Endodermal cell (in vitro differentiated cells): Measurements from ENCODE around the gene CDH15. TPM values are rescaled to one million over a fixed set of nuclear protein-coding genes. Genes with fewer than 3 reads are reported as not detected.

Experiments
- DNase-seq: peaks from one replicate; pipeline ENCODE4 v3.0.0-alpha.2; 2017
- H3K27ac ChIP-seq: 2 replicates; pipeline ENCODE4 v1.5.1; 2013; ENCODE audit warnings: mild to moderate bottlenecking, low read depth, low read length, moderate library complexity
- H3K27me3 ChIP-seq: 2 replicates; pipeline ENCODE4 v1.6.1; 2013; ENCODE audit warnings: mild to moderate bottlenecking, low read length, moderate library complexity; ENCODE audit not compliant: insufficient read depth, control insufficient read depth, poor library complexity, severe bottlenecking
- H3K36me3 ChIP-seq: 2 replicates; pipeline ENCODE4 v1.7.0; 2013; ENCODE audit warnings: mild to moderate bottlenecking, low read length, moderate library complexity; ENCODE audit not compliant: control insufficient read depth, insufficient read depth
- H3K4me1 ChIP-seq: one replicate; pipeline ENCODE4 v1.7.0; 2013; ENCODE audit warnings: low read length; ENCODE audit not compliant: control insufficient read depth, insufficient read depth
- H3K4me3 ChIP-seq: 2 replicates; pipeline ENCODE4 v1.5.1; 2013; ENCODE audit warnings: mild to moderate bottlenecking, low read length, moderate library complexity
- H3K9ac ChIP-seq: 2 replicates; pipeline ENCODE4 v1.6.1; 2013; ENCODE audit warnings: mild to moderate bottlenecking, low read length, moderate library complexity; ENCODE audit not compliant: poor library complexity, severe bottlenecking; ENCODE audit errors: extremely low read depth
- H3K9me3 ChIP-seq: 2 replicates; pipeline ENCODE4 v1.6.1; 2013; ENCODE audit warnings: mild to moderate bottlenecking, low read length, moderate library complexity; ENCODE audit not compliant: control insufficient read depth
- H3K27ac Mint-ChIP-seq: 2 replicates; pipeline ENCODE4 v1.8.0; 2020; ENCODE audit warnings: mixed read lengths
- H3K27me3 Mint-ChIP-seq: 2 replicates; pipeline ENCODE4 v1.8.0; 2021; ENCODE audit warnings: mild to moderate bottlenecking, mixed read lengths; ENCODE audit not compliant: insufficient read depth
- H3K36me3 Mint-ChIP-seq: 2 replicates; pipeline ENCODE4 v1.8.0; 2020; ENCODE audit warnings: low read depth, mixed read lengths
- H3K4me1 Mint-ChIP-seq: 2 replicates; pipeline ENCODE4 v1.8.0; 2020; ENCODE audit warnings: mixed read lengths
- H3K4me3 Mint-ChIP-seq: 2 replicates; pipeline ENCODE4 v1.8.0; 2020; ENCODE audit warnings: mild to moderate bottlenecking, moderate library complexity, mixed read lengths
- H3K9me3 Mint-ChIP-seq: 2 replicates; pipeline ENCODE4 v1.8.0; 2020; ENCODE audit warnings: mild to moderate bottlenecking, mixed read lengths
- WGBS, 2 experiments: methylation state at CpG; one replicate each; pipeline versions ENCODE4 v1.1.5 to v1.1.7; 2013; ENCODE audit warnings: missing lambda C conversion rate in 2 of 2, mixed read lengths in 1 of 2; ENCODE audit not compliant: insufficient coverage in 1 of 2, insufficient read length in 1 of 2; 5-methylcytosine and 5-hydroxymethylcytosine counted together
- total RNA-seq, 2 donors: library from RNA; stranded (reverse); fragmentation: NEBNext Ultra II Directional in 1 of 2; extraction: Animal tissue kit (Norgen Biotek cat#: 25700) in 1 of 2; gene quantifications; 2 replicates in 1 of 2; 3 replicates in 1 of 2; pipeline ENCODE4 v1.2.1, GENCODE V29; 2021
- TF ChIP-seq, protein P1 (sequence below): fragments of 200-600 bp; sonication (generic); conservative IDR thresholded peaks from 2 replicates; pipeline ENCODE4 v1.5.0; 2021; ENCODE audit warnings: antibody characterized with exemption, mild to moderate bottlenecking

The CDH15 gene
- total RNA-seq, 2 donors from 2014 or later, result 0.11 to 0.15 TPM

DNA sequence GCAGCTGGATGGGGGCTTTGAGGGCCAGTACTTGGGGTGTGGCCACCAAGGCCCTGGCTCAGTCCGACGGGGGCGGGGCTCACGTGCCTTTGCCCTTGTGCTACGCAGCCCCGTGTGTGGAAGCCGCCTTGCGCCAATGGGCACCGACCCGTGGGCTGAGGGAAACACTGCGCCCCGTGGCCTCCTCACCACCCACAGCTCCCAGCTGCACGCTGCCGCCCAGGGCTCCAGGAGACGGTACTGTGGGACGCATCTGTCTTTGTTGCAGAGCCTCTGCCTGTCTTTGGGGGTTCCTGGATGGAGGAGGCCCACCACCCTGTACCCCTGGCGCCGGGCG, 7.6 kb downstream of the CDH15 start:
- H3K4me3 ChIP-seq, result no peak overlapping the region
- H3K4me1 ChIP-seq, result no peaks in the 10 kb centered on the region
- no peak overlapping the region for H3K27ac ChIP-seq
- no peak overlapping the region for H3K9ac ChIP-seq
- TF ChIP-seq, protein P1, sequence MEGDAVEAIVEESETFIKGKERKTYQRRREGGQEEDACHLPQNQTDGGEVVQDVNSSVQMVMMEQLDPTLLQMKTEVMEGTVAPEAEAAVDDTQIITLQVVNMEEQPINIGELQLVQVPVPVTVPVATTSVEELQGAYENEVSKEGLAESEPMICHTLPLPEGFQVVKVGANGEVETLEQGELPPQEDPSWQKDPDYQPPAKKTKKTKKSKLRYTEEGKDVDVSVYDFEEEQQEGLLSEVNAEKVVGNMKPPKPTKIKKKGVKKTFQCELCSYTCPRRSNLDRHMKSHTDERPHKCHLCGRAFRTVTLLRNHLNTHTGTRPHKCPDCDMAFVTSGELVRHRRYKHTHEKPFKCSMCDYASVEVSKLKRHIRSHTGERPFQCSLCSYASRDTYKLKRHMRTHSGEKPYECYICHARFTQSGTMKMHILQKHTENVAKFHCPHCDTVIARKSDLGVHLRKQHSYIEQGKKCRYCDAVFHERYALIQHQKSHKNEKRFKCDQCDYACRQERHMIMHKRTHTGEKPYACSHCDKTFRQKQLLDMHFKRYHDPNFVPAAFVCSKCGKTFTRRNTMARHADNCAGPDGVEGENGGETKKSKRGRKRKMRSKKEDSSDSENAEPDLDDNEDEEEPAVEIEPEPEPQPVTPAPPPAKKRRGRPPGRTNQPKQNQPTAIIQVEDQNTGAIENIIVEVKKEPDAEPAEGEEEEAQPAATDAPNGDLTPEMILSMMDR, result no peak
- Mint-ChIP-seq H3K27ac (no peak overlapping the region), H3K4me1 (no peaks in the 10 kb centered on the region), H3K27me3 (peaks cover 7% of the 10 kb centered on the region), H3K4me3 (no peak overlapping the region), H3K36me3 (no peaks in the 10 kb centered on the region), H3K9me3 (no peaks in the 10 kb centered on the region)
- H3K36me3 ChIP-seq, result no peaks in the 10 kb centered on the region
- 92% methylated on average over 8 to 19 of the region's 19 CpGs for WGBS, 2 experiments
- no peak for DNase-seq
- H3K9me3 ChIP-seq, result no peaks in the 10 kb centered on the region
- no peaks in the 10 kb centered on the region for H3K27me3 ChIP-seq

DNA sequence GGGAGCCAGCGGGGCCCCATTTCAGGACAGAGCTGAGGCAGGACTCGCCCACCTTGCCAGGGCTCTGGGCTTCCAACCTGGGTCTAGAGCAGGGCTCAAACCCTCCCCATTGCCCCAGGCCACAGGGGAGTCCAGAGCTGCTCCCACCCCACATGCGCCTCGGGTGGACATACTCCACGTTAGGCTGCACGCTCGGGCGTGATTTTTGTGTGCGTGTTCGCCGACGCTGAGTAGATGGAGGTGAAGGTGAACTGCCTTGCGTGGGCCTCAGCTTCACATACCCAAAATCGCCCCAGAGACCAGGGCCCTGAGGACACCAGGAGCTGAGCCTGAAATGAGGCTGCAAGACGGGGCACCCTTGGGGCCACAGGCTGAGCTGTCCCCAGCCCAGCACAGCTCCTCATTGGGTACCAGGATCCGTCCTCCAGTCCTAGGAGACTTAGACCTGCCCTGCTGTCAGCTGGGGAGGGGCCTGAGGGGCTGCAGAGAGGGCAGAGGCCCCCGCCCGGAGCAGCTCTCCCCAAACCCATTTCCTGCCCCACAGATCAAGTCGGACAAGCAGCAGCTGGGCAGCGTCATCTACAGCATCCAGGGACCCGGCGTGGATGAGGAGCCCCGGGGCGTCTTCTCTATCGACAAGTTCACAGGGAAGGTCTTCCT, 8.2 kb downstream of the CDH15 start:
- TF ChIP-seq, protein P1, result no peak
- Mint-ChIP-seq H3K4me3 (no peak overlapping the region), H3K27ac (no peak overlapping the region), H3K9me3 (no peaks in the 10 kb centered on the region), H3K36me3 (no peaks in the 10 kb centered on the region), H3K27me3 (peaks cover 5% of the 10 kb centered on the region), H3K4me1 (no peaks in the 10 kb centered on the region)
- no peak overlapping the region for H3K4me3 ChIP-seq
- 84 to 93% methylated on average over 10 to 25 of the region's 25 CpGs for WGBS, 2 experiments
- H3K27me3 ChIP-seq, result no peaks in the 10 kb centered on the region
- no peak for DNase-seq
- no peaks in the 10 kb centered on the region for H3K9me3 ChIP-seq
- no peaks in the 10 kb centered on the region for H3K4me1 ChIP-seq
- H3K36me3 ChIP-seq, result no peaks in the 10 kb centered on the region
- H3K27ac ChIP-seq, result no peak overlapping the region
- no peak overlapping the region for H3K9ac ChIP-seq

DNA sequence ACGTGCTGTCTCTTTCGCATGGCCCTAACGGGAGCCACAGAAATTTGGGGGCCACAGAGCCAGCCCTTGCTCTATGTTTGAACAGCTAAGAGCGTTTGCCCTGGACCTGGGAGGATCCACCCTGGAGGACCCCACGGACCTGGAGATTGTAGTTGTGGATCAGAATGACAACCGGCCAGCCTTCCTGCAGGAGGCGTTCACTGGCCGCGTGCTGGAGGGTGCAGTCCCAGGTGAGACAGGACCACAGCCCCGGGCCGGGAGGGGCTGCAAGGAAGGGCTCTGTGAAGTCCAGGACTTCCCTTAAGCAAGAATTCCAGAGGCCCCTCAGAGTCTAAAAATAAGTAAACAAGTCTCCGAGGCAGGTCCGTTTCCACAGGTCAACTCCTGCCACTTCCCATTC, 11.9 kb downstream of the CDH15 start:
- Histone ChIP-seq H3K27ac (no peak overlapping the region), H3K36me3 (no peaks in the 10 kb centered on the region), H3K9me3 (no peaks in the 10 kb centered on the region), H3K27me3 (no peaks in the 10 kb centered on the region), H3K9ac (no peak overlapping the region), H3K4me1 (no peaks in the 10 kb centered on the region), H3K4me3 (no peak overlapping the region)
- no peak overlapping the region for H3K27ac Mint-ChIP-seq
- no peak overlapping the region for H3K4me3 Mint-ChIP-seq
- H3K27me3 Mint-ChIP-seq, result peaks cover 9% of the 10 kb centered on the region
- H3K9me3 Mint-ChIP-seq, result no peaks in the 10 kb centered on the region
- H3K4me1 Mint-ChIP-seq, result no peaks in the 10 kb centered on the region
- WGBS, 2 experiments, result 78 to 84% methylated on average over 9 to 13 of the region's 13 CpGs
- H3K36me3 Mint-ChIP-seq, result no peaks in the 10 kb centered on the region
- TF ChIP-seq, protein P1, result peak; percentile 25
- no peak for DNase-seq
